ENCODE data around the gene RAB44.

- TF ChIP-seq CTCF (conservative IDR thresholded peaks at IDR 0.05) (no peak), EZH2 (IDR thresholded peaks at IDR 0.05; ENCODE audit: low read depth) (no peak)
Measured at GRCh38 chr6:36676141-36677058, 21.2 kb upstream of the RAB44 start.

Data from PC-9 (cell line).